AG20443 (cell line): ENCODE results near the gene PLCD1.

ENCODE experiments used
- DNase-seq: peaks from one replicate; pipeline ENCODE4 v3.0.0; 2012; ENCODE audit warnings: low spot score, mixed read lengths

Gene PLCD1

GRCh38 chr3:38016847-38017444, 12.5 kb downstream of the PLCD1 start:
- DNase-seq = no peak

DNA sequence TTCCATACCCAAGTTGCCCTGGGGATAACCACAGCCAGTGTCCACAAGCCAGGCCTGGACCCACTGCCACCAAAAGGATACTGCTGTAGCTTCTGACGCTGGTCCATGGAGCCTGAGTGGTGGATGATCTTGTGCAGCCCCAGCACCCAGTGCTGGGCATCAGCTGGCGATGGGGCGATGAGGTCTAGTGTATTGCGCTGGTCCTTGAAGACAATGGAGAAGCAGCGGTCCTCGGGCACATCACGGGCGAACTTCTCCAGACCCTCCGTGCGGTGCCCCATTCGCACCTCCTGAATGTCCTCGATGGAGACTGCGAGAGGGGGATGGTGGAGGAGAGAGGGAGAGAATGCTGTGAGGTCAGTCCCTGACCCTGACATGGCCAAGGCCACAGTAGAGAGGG, 13.0 kb downstream of the PLCD1 start:
- DNase-seq = no peak

GRCh38 chr3:38015984-38016383, 13.5 kb downstream of the PLCD1 start:
- no peak for DNase-seq

GRCh38 chr3:38015485-38015884, 14.0 kb downstream of the PLCD1 start:
- DNase-seq = no peak

GRCh38 chr3:38011111-38011510, 18.3 kb downstream of the PLCD1 start:
- no peak for DNase-seq

DNA sequence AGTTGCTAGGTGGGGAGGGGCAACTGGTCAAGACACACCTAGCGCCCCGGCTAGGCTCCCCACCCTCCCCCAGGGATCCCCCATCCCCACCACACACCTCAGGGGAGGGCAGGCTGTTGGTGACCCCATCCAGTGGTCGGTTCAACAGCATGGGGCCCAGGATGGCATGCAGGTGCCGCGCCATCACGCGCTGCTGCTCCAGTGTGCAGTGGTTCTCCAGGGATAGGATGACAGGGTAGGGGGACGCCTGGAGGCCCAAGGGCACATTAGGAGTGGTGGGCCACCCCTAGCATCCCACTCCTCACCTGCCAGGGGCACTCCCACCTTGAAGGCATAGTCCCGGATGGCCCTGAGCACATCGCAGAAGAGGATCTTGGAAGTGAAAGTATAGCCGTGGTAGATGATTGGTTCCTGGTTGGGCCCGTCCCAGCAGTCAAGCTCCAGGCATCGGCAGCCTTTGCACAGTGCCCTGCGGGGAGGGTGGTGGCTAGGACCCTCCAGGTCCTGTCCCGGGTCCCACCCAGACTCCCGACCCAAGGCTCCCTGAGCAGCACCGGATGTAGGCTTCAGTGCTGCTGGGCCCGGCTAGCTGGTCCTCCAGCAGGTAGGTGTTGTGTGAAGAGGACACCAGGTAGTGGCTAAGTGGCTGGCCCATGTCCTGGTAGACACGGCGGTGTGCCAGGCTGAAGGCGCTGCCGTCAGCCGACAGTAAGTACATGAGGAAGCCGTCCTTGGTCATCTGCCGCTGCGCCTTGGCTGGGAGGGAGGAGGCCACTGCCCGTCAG, 19.4 kb downstream of the PLCD1 start:
- DNase-seq = no peak

DNA sequence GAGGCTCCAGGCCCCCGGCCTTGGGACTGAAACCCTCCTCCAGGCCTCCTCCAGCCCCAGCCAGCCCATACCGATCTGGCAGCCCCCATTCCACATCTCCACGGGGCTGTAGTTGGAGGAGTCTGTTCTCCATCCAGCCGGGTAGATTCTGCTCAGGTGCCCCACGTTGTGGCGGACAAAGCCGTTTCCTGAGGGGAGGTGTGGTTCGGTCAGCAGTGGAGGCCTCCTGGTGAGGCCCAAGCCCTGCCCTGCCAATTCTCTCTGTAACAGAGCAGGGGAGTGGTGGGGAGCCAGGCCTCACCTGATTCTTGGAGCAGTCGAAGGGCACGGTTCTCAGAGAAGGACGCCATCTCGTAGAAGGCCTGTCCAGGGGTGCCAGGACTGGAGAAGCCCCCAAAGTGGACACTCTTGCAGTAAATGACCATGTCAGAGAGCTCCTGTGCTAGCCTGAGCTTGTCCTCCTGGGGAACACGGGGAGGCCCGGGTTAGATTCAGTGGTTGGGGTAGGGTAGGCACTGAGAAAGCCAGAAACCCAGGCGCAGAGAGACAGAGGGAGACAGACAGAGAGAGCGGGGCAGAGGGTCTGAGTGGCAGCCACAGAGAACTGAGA, 20.4 kb downstream of the PLCD1 start:
- DNase-seq = no peak

DNA sequence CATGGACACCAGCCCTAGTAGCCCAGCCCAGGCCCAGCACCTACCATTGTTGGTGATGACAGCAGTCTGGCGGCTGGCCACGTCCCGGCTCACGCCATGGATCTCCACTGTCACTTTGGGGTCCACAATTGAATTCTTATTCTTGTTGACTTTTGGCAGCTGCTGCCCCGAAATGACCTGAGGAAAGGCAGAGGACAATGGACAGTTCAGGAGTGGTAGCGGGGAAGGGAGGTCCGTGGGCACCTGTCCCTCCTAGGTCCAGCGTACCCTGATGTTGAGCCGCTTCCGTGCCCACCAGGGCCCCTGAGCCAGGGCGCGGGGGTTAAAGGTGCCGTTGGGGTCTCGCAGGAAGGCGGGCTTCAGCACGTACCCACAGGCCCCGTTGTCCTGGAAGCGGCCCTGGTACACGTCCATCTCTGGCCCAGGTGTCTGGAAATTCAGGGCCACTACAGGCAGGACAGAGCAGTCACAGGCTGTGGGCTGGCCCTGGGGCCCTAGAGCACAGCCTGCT, 21.2 kb downstream of the PLCD1 start:
- DNase-seq = no peak

DNA sequence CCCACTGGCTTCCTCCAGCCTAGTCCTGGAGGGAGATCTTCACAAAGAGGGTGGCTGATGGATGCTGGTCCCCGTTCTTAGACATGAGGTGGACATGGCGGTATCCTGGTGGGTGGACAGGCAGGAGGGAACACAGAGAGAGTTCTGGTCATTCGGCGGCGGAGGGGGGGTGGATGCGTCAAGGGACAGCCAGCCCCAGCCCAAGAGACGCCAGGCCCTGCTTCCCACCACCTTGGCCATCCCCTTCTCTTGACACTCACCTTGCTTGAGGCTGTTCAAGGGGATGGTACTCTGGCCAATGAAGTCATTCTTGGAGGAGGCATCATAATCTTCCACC, 21.7 kb downstream of the PLCD1 start:
- no peak for DNase-seq

GRCh38 chr3:38006445-38006995, 22.9 kb downstream of the PLCD1 start:
- no peak for DNase-seq

- DNase-seq = no peak
Observed at GRCh38 chr3:38006031-38006430, 23.4 kb downstream of the PLCD1 start.

DNA sequence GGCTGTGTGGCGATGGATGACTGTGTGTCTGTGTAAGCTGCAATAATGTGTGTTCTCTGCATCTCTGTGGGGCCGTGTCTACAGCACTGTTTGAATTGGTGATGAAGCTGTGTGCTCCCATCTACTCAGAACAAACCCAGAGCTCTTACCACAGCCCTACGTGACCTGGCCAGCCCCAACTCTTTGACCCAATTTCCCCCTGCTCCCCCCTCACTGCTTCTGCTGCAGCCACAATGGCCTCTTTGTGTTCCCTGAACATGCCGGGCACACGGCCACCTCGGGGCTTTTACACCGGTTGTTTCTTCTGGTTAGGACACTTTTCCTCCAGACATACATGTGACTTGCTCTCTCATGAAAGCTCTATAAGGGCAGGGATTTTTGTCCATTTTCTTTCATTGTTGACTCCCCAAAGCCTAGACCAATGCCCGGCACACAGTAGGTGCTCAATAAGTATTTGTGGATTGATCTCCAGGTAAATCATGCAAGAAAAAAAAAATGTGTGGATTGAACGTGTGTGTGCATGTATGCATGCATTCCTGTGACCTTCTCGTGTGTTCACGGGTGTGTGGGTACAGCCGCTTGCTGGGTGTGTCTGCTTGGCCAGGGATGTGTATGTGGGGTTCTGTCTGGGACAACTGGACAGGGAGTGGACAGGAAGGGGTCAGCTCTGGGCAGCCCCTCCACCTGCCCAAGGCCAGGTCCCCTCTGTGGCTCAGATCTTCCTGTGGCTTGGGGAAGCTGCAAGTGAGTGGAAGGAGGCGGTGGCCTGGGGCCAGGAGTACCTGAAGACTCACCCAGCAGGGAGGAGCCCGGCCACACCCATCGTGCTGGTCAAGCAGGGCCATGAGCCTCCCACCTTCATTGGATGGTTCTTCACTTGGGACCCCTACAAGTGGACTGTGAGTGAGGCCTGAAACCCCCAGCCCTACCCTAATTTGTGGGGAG, 24.1 kb downstream of the PLCD1 start:
- DNase-seq = no peak

DNA sequence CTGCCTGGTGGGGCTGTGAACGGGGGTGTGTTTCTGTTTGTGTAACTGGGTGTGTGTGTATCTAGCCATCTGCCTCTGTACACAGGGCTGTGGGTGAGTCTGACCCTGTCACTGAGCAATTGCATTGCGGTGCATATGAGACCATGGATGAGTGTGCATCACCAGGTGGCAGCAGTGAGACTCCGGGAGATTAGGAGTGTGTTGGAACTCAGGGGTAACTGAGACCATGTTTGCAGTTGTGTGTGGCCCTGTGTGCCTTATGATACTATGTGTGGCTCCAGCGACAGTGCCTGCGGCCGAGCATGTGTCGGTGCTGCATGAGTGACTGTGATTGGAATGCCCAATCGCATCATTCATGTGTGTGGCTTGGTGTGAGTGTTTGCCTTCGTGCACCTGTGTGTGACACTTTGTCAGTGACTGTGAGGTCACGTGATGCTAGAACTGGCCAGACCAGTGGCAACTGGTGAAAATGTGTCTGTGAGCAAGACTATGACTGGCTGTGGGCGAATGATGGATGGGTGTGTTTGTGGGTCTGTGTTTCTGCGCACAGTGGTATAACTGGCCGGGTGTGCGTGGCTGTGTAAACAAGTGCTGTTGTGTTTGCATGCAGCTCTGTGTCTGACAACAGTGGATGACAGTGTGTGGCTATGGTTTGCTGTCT, 24.9 kb downstream of the PLCD1 start:
- DNase-seq = peak; percentile 74

DNA sequence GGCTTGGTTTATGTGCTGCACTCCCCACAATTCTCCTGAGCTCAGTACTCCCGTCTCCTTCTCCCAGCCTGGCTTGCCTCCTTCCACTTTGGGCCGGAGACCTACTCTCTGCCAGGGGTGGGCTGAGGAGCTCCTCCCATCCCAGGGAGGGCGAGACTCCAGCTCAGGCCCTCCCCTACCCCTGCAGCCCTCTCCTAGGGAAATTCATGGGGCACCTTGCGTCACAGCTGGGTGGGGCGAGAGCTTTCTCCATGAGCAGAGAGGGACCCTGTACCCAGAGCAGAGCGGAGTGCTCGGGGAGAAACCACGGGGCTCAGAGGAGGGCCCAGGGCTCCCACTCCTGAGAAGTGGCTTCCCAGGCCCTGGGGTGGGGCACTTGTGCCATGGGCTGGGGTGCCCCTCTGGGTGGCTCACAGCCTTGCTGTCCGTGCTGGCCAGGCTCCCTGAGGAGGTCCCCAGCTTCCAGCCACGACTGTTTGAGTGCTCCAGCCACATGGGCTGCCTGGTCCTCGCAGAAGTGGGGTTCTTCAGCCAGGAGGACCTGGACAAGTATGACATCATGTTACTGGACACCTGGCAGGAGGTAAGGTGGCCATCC, 25.5 kb downstream of the PLCD1 start:
- DNase-seq = no peak

DNA sequence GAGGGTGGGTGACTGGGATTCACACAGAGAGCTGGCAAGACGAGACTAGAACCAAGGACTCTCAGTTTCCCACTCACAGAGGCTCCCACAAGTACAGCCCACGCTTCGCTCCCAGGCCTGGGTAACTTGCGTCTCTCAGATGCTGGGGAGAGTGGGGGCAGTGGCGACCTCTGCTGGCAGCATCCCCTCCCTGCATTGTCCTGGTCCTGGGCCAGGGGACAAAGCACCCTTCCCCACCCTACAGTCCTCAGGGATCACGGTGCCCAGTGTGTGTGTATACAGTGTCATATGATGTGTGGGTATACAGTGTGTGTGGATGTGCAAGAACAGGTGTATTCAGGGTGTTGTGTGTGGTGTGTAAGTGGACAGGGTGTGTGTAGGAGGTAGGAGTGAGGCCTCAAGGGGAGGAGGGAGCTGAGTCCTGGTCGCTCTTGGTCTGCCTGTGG, 26.0 kb downstream of the PLCD1 start:
- peak; percentile 70 for DNase-seq

GRCh38 chr3:38002940-38003339, 26.5 kb downstream of the PLCD1 start:
- DNase-seq = no peak

GRCh38 chr3:38002291-38002876, 27.1 kb downstream of the PLCD1 start:
- DNase-seq = no peak

- DNase-seq = no peak
Observed at GRCh38 chr3:38001456-38002081, 27.9 kb downstream of the PLCD1 start.

DNA sequence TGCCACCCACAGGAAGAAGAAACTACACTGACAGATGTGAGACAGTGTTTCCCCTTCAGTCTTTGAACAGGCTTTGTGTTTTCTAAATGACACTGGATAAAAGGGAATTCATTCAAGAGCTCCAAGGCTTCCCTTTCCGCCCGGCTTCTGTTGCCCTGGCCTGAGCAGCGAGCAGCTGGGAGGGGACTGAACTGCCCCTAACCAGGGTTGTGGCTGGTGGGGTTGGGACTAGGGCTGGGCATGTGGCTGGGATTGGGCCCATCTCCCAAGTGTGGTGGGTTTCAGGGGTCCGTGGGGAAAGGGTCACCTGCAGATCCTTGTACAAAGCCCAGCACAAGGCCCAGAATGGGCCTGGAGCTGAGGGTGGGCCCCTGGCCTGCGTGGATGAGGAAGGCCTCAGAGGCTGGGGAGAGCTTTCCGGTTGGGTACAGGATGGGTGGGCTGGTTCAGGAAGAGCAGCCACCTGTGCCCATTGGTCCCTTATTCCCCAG, 28.4 kb downstream of the PLCD1 start:
- DNase-seq = no peak
